ENCODE data around the gene PTPRG. TPM values are rescaled to one million over a fixed set of nuclear protein-coding genes. Genes with fewer than 3 reads are reported as not detected.

The PTPRG gene
- total RNA-seq, 2 donors from 2014 or later: 76.5 to 108 TPM

DNA sequence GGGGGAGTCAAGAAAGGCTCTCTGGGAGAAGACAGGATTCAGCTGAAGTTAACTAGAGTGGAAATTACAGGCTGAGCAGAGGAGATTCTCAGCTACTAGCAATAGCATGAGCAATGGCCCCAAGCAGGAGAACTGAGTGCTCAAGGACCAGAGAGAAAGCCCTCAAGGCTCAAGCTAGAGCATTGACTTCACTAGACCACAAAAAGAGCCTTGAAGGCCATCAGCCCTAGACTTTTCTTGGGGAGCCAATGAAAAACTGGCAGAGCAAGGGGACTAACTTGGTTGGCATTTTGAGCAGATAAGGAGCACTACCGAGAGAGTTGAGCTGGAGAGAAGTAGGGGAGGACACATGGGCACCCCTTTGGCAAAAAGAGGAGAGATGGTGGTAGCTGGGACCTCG, 534.4 kb downstream of the PTPRG start:
- no peaks in the 10 kb centered on the region for H3K27me3 Mint-ChIP-seq (ENCODE audit: insufficient read depth)
- Histone ChIP-seq H3K27me3 (ENCODE audit: control insufficient read depth, insufficient read depth, low read length, poor library complexity, severe bottlenecking) (no peaks in the 10 kb centered on the region), H3K4me3 (ENCODE audit: low read length) (no peak overlapping the region), H3K9ac (ENCODE audit: extremely low read depth, low read length, poor library complexity, severe bottlenecking) (no peak overlapping the region), H3K27ac (ENCODE audit: low read depth, low read length) (no peak overlapping the region), H3K36me3 (ENCODE audit: control insufficient read depth, insufficient read depth, low read length) (no peaks in the 10 kb centered on the region), H3K4me1 (ENCODE audit: control insufficient read depth, insufficient read depth, low read length) (no peaks in the 10 kb centered on the region), H3K9me3 (ENCODE audit: control insufficient read depth, low read length) (no peaks in the 10 kb centered on the region)
- no peak for DNase-seq
- H3K4me1 Mint-ChIP-seq: peaks cover 4% of the 10 kb centered on the region
- 78 to 100% methylated on average over 1 to 2 of the region's 2 CpGs for WGBS, 2 experiments (ENCODE audit: insufficient coverage in 1 of 2, insufficient read length in 1 of 2)
- H3K4me3 Mint-ChIP-seq: no peak overlapping the region
- no peaks in the 10 kb centered on the region for H3K36me3 Mint-ChIP-seq (ENCODE audit: low read depth)
- H3K27ac Mint-ChIP-seq: peak overlapping the region; percentile 11
- TF ChIP-seq, protein P1, sequence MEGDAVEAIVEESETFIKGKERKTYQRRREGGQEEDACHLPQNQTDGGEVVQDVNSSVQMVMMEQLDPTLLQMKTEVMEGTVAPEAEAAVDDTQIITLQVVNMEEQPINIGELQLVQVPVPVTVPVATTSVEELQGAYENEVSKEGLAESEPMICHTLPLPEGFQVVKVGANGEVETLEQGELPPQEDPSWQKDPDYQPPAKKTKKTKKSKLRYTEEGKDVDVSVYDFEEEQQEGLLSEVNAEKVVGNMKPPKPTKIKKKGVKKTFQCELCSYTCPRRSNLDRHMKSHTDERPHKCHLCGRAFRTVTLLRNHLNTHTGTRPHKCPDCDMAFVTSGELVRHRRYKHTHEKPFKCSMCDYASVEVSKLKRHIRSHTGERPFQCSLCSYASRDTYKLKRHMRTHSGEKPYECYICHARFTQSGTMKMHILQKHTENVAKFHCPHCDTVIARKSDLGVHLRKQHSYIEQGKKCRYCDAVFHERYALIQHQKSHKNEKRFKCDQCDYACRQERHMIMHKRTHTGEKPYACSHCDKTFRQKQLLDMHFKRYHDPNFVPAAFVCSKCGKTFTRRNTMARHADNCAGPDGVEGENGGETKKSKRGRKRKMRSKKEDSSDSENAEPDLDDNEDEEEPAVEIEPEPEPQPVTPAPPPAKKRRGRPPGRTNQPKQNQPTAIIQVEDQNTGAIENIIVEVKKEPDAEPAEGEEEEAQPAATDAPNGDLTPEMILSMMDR (conservative IDR thresholded peaks at IDR 0.05): no peak
- H3K9me3 Mint-ChIP-seq: no peaks in the 10 kb centered on the region

DNA sequence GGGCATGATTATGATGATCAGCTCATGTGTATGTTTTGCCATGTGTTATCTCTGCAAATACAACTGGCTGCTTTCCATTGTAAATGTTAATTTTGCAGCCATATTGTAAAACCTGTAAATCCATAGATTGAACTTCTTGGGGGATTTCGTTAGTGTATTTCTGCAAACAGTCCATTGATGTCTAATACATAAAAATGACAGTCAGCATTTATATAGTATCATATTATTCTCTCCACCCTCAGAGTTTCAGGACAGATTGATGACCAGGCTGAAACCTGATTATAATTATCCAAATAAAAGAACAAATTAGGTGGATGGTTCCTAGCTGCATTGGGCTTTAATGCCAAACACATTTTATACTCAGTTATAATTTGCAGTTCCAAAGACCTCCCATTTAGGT, 535.1 kb downstream of the PTPRG start:
- Histone ChIP-seq H3K27me3 (ENCODE audit: control insufficient read depth, insufficient read depth, low read length, poor library complexity, severe bottlenecking) (no peaks in the 10 kb centered on the region), H3K36me3 (ENCODE audit: control insufficient read depth, insufficient read depth, low read length) (no peaks in the 10 kb centered on the region), H3K4me1 (ENCODE audit: control insufficient read depth, insufficient read depth, low read length) (no peaks in the 10 kb centered on the region), H3K4me3 (ENCODE audit: low read length) (no peak overlapping the region), H3K9ac (ENCODE audit: extremely low read depth, low read length, poor library complexity, severe bottlenecking) (no peak overlapping the region), H3K9me3 (ENCODE audit: control insufficient read depth, low read length) (no peaks in the 10 kb centered on the region), H3K27ac (ENCODE audit: low read depth, low read length) (no peak overlapping the region)
- Mint-ChIP-seq H3K9me3 (no peaks in the 10 kb centered on the region), H3K4me3 (no peak overlapping the region), H3K36me3 (ENCODE audit: low read depth) (no peaks in the 10 kb centered on the region), H3K27me3 (ENCODE audit: insufficient read depth) (no peaks in the 10 kb centered on the region), H3K4me1 (no peaks in the 10 kb centered on the region), H3K27ac (no peak overlapping the region)
- DNase-seq: no peak
- 93 to 100% methylated on average over 1 of the region's 1 CpG for WGBS, 2 experiments (ENCODE audit: insufficient coverage in 1 of 2, insufficient read length in 1 of 2)
- TF ChIP-seq, protein P1 (conservative IDR thresholded peaks at IDR 0.05): no peak

DNA sequence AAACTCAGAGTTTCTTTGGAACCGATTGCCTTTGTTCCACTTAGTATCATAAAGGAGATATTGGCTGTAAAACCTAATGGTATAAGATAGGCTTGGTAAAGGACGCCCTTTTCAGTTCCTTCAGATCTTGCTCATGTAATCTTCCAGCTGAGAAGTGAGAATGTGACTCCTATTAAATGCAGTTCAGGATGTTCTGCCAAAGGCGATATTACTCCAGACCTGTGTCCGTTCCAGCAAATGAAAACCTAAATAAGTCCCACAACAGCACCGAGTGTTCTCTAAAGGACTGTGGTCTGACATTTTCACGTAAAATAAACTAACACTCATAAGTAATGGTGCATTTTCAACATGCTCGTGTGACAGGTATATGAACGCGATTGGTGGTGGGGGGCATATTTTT, 535.8 kb downstream of the PTPRG start:
- TF ChIP-seq, protein P1 (conservative IDR thresholded peaks at IDR 0.05): no peak
- Mint-ChIP-seq H3K9me3 (no peaks in the 10 kb centered on the region), H3K27ac (no peak overlapping the region), H3K4me3 (no peak overlapping the region), H3K27me3 (ENCODE audit: insufficient read depth) (no peaks in the 10 kb centered on the region), H3K4me1 (no peaks in the 10 kb centered on the region), H3K36me3 (ENCODE audit: low read depth) (no peaks in the 10 kb centered on the region)
- H3K27ac ChIP-seq (ENCODE audit: low read depth, low read length): no peak overlapping the region
- H3K4me3 ChIP-seq (ENCODE audit: low read length): no peak overlapping the region
- no peaks in the 10 kb centered on the region for H3K9me3 ChIP-seq (ENCODE audit: control insufficient read depth, low read length)
- H3K36me3 ChIP-seq (ENCODE audit: control insufficient read depth, insufficient read depth, low read length): no peaks in the 10 kb centered on the region
- H3K9ac ChIP-seq (ENCODE audit: extremely low read depth, low read length, poor library complexity, severe bottlenecking): no peak overlapping the region
- WGBS, 2 experiments (ENCODE audit: insufficient coverage in 1 of 2, insufficient read length in 1 of 2): 92 to 97% methylated on average over 7 to 9 of the region's 9 CpGs
- H3K4me1 ChIP-seq (ENCODE audit: control insufficient read depth, insufficient read depth, low read length): no peaks in the 10 kb centered on the region
- DNase-seq: no peak
- H3K27me3 ChIP-seq (ENCODE audit: control insufficient read depth, insufficient read depth, low read length, poor library complexity, severe bottlenecking): no peaks in the 10 kb centered on the region
